Activated CD4-positive, alpha-beta T cell treated with anti-CD3 and anti-CD28 coated beads, Interleukin-2, amount 50 U/mL, for 48 hours (primary cell): Measurements from ENCODE around the gene FHOD3.
"Not testable (repeated sequence)": the region's sequence is repeated elsewhere in the genome, so short reads cannot be mapped to it uniquely, and the experiment has no call there.

Experiments used
- DNase-seq, 2 experiments: peaks; one replicate each; pipeline ENCODE4 v3.0.0-alpha.2; 2020

FHOD3 gene

DNA sequence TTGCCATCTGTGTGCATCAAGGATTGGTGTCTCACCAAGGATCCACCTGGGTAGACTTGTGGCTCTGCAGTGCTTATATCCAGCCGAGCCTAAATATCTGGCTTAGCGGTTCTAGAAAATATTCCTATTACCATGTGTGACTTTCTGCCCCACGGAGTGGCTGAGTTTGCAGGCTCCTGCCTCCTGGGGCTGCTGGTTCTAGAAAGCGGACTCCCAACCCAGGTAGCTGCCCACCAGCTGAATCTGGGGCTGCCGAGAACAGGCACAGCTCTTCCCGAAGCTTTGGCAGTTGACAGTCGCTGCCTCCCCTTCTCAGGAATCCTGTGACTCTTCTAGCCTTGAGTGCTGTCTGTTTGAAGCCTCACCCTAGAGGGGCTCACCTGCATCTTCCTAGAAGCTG, 426.7 kb downstream of the FHOD3 start:
- no peak for DNase-seq

DNA sequence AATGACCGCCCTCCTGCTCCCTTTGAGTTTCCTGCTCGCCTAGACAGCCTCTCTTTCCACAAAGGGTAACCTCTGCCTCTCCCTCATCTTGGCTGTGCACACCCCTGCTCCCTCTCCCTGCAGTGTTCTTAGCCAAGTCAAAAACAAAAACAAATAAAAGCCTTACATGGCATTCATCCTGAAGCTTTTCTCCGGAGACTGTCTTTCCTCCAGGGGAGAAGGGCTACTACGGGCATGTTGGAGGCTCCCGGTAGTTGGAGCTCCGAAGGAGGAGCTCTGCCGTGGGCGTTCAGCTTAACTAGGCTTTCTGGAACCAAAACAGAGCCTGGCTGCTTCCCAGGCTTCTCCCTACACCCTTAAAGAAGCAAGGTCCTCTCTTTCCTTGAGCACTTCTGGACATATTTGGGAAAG, 427.1 kb downstream of the FHOD3 start:
- DNase-seq = no peak

DNA sequence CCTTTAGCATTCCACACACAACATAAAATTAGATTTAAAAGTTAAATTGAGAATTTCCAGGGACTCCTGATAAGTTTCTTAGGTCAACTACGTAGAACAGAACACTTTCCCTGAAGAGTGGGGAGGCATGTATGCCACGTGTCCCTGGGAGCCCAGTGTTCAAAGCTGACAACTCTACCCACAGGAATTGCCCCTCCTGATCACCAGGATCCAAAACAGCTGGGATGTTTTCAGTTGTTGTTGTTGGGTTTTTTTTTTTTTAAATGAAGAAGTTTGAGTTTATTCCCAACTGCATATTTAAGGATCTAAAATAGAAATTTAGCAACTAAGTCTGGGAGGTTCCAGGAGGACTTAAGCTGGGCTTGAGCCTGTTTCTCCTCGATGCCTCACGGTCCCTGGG, 430.8 kb downstream of the FHOD3 start:
- no peak for DNase-seq

DNA sequence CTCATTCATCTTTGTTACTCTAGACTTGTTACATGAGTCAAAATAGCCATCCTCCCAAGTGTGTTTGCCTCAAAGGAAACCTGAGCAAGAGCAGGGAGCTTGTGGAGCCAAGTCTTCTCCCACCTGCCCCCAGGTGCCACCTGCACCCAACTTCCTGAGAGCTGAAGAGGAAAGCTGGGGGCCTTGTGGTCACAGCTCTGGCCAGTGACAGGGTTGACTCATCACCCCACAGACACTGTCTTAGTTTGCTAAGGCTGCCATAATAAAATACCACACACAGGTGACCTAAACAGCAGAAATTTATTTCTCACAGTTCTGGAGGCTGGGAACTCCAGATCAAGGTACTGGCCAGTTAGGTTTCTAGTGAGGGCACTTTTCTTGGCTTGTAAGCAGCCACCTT, 431.7 kb downstream of the FHOD3 start:
- no peak for DNase-seq

DNA sequence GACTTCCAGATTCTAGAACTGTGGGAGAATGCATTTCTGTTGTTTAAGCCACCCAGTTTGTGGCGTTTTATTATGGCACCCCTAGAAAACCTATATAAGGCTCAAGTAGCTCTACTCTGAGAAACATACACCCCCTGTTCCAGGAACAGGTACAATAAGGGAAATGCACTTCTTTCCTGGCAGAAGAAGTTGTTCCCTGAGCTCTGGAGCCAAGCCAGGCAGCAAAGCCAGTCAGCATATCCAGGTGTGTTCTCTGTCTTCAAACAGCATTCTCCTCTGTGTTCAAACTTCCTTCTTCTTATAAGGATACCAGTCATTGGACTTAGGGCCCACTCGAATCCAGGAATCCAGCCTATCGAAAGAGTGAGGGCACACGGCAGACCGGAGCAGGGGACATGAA, 434.8 kb downstream of the FHOD3 start:
- no peak for DNase-seq

DNA sequence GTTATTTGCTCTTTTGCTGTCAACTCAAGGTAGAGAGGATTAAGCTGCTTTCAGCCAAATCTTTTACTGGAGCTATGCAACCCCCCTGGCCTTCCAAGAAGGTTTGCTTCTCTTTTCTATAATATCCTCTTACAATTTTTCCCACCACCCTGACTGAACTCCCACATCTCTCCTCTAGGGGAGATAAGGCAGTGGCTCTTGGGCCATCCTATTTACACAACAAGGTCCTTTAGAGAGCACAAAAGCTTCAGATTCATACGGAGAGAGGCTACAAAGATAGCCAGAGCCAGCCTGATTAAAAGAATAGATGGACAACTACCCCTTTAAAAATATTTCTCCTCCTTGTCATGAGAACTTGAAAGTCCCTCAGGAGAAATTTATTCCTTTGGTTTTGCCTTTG, 435.6 kb downstream of the FHOD3 start:
- no peak for DNase-seq

DNA sequence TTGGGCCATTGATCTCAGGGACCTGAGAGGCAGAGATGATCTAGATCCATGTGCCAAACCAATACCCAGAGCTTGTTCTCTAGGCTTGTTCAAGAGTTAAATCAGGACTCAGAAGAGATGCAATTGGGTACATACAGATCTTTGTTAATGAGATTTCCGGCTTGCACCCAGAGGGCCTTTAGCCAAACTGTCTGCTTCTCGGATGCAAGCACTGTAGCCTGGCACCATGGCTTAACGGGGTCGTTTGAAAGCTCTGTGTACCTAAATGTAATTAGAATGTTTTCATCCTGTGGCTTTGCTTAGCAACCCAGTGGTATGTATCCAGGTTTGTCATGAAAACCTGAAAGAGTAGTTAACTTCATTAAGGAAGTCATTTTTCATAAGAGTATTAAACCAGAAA, 437.1 kb downstream of the FHOD3 start:
- no peak for DNase-seq

DNA sequence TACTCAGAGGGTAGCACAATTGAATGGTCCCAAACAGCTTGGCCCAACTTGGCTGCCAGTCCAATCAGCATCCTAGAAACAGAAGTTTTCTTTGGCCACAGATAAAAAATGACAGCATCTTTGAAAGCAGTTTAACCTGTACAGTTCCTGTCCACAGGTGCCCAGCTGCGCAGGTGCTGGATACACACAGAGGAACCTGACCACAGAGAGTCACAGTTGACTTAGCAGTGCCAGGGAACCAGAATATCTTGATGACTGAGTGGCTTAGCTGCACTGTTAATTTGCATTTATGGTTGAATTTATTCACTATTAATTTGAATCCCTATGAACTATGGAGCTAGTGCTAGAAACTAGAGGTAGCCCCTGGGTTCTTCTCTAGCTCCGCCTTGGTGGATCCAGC, 437.6 kb downstream of the FHOD3 start:
- DNase-seq = no peak

DNA sequence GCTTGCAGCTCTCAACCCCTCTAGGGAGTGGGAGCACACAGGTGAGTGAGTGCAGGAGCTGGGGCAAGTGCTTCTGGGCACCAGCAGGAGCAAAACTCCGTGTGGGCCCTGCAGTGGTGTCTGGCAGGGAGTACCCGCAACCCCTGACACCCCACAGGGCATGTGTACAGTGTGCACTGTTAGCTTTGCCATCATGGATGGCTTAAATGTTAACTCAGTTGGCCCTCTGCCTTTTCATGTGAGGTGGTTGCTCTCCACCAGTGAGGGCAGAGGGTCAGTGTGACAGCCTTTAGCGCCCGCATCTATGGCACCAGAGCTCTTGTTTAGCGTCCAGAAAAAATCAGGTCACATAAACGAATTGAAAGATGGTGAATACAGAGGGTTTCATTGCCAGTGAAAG, 438.6 kb downstream of the FHOD3 start:
- no peak for DNase-seq

DNA sequence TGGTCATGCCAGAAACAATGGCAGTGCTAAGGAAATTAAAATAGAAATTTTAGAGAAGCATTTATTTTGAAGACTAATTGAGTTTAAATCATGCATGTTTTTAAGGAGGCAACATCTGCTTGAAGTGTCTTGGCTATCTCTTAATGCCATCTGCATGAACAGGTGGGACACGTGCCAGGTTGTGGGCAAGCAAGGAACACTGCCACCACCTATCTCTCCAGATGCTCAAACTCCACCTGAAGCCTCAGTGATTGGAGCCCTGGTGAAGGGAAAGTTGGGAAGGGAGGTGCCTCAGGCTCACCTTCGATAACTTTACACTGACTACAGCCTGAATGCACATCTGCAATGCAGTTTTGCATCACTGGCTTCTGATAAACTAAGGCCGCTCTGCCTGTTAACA, 439.8 kb downstream of the FHOD3 start:
- no peak for DNase-seq

DNA sequence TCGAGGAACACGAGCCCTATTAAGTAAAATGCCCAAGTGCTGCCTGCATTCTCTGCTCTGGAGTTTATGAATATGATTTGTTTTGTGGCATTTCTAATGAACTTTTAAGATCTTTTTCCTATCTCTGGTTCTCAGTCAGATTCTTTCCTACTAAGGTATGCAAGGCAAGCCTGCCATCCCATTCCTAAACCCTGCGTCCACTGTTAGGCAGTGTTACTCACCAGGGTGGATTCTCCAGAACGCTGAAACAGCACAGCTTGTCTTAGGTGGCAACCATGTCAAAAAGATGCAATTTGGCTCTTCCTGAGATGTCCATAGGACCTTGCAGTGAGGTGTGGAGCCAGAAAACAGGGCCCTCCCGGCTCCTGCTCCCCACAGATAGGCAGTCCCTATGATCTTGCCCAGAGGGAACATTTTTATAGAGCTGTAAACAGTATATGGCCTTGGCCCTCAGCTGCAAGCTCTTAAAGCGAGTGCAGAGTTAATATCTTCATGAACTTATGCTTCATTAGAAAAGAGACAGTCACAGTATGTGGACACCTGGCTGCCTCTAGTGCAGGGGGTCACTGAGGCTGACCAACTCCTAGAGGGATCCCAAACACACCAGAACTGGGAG, 446.9 kb downstream of the FHOD3 start:
- no peak for DNase-seq

DNA sequence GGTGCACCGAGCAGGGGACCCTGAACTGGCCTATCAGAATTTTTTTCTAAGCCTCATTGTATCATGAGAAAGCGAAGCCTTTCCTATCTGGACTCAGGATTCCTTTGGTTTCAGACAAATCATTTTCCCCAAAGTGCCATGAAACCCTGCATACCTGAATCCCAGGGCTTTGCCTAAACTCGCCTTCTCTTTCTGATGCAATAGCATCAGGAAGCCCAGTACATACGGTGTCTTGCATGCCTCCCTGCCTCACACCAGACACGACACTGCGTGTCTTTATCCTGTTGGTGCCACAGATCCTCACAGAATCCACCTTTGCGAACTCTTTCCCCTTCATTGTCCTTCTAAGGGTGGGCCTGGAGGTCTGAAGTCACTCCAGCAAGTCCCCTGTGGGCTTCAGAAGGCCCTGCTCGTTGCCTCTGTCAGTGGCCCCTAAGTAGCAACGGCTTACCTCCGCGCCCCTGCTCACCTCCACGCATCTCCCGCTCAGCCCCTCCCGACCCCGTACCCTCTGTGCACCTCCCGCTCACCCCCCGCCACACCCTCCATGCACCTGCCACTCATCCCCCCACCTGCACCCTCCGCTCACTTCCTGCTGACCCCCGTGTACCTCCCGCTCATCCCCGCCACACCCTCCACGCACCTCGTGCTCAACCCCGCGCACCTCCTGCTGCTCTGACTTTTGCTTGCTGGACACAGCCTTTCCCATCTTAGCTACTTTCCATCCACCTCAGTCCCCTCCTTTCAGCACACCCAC, 447.9 kb downstream of the FHOD3 start:
- no peak for DNase-seq

DNA sequence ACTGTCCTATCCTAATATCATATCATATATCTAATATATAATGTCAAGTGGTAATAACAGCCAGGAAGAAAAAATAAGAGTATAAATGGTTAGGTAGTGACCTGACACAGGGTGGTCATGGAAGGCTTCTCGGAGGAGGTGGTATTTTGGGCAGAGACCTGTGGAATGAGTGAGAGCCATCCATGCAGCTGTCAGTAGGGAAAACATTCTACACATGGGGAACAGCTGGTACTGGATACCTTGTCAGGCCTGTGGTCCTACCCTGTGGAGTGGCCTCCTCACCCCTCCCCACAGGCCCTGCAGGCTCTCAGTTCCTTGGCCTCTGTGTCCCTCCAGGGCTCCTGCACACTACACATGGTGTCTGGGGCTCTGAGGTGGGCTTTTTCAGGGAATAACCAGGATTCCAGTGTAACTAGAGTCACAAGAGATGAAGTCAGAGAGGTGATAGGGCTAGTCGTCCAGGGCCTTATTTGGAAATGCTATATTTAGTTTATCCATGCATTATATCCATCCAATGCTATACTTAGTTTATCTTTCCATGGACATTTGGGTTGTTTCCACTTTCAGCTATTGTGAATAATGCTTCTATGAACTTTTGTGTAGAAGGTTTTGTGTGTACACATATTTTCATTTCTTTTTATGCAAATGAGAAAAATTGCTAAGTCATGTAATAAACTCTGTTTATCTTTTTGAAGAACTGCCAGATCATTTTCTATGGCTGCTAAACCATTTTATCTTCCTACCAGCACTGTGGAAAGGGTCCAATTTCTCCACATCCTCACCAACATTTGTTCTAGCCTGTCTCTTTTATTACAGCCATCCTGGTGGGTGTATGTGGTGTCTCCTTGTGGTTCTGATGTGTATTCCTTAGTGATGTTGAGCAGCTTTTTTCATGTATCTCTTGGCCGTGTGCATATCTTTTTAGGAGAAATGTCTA, 455.7 kb downstream of the FHOD3 start:
- DNase-seq = no peak

DNA sequence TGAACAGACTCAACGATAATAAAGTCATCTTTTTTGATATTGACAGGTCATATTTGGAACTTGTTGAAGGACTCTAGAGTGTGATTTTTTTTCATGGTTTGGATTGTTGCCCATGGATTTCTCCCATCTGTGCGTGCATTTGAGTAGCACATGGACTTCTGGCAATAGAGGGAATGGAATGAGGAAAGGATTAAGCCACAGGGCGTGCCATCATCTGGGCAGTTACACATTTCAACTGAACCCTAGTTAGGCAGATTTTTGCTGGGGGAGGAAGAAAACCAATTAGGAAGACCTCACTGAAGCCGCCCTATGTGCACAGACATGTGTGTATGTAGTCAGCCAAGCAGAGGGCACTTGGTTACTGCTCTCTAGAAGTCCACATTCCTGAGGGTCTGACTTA, 458.7 kb downstream of the FHOD3 start:
- DNase-seq = no peak

DNA sequence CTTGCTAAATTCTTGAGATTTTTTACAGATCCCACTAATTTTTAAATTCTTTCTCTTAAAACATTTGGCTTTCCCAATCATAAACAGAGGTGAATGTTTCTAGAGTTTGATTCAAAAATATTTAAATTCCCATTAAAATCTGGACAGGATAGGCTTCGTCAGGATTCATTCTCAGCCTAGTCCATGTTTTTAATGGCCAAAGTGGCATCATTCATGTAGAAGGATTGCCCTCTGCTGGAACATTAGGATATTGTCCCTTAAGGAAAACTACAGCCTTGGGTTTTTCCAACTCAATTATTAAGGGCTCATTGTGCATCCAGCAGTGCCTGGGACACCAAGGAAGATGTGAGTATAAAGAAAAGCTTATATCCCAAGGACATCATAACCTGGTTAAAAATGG, 459.6 kb downstream of the FHOD3 start:
- no peak for DNase-seq

DNA sequence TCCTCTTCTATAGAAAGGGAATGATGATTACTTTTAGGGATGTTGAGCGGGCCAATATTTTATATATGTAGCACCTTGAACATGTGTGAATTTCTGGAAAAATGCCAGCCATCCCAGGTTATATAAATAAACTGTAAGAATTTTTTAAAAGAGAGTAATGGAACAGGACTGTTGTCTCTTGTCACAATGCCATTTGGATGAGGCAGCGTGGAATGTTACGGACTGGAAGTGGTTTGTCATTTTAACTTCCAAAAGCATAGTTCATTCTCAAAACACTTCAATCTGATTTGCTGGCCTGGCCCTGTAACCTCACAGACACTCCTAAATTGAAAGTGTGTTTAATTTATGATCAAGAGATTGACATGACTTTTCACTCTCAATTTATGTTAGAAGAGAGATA, 460.5 kb downstream of the FHOD3 start:
- DNase-seq = no peak

DNA sequence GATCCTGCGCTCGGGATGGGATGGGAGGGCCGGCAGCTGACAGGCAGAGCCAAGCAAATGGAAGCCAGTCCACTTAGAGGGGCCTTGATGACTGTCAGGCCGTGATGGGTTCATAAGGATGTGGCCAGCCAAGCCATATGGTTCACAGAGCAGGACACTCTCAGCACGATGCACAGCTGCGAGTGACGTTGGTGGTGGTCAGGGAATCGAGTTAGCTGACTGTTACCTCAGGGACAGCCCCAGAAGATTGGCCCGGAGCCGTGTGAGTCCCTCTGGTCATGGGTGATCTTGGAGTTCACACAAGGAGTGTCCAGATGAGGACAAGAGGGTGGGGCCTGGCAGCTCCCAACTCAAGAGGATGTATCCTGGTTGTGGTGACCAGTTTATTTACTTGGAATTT, 461.1 kb downstream of the FHOD3 start:
- no peak for DNase-seq

DNA sequence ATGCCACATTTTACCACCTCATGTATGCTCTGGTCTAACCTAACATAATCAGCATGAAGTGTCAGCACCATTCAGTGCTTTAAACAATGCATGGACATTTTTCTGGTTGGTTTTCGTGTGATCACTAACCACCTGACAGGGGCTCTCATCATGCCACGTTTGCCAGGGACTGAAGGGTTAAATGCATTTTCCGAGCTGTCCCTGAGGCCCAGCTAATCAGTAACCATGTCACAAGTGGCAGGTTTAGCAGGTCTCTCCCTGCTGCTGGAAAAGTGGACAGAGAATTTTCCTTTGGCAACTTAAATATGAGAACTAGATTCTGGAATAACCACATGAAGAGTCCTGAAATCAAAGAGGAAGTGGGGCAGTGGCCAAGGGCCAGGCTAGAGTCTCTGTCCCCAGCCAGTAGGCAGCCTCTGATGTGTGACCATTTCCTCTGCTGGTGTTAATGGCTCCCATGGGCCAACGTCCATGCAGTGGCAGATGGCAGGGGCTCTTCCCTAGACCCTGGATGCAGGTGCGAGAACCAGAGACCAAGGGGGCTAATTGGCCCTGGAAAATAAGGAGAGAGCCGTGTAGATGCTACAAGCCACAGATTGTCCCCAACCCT, 461.8 kb downstream of the FHOD3 start:
- DNase-seq = no peak

DNA sequence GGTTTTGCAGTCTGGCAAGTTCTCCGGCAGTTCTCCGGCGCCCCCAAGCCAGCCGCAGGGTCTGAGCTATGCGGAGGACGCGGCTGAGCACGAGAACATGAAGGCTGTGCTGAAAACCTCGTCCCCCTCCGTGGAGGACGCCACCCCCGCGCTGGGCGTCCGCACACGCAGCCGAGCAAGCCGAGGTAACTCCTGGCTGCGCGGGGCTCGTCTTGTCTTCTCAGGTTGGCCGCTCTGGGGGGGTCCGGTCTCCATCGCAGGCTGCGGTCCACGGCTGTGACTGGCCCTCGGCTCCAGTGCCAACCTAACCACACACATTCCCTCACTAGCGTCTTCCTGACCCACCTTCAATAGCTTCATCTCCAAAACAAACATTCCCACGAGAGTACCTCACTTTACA, 463.1 kb downstream of the FHOD3 start:
- DNase-seq = no peak

DNA sequence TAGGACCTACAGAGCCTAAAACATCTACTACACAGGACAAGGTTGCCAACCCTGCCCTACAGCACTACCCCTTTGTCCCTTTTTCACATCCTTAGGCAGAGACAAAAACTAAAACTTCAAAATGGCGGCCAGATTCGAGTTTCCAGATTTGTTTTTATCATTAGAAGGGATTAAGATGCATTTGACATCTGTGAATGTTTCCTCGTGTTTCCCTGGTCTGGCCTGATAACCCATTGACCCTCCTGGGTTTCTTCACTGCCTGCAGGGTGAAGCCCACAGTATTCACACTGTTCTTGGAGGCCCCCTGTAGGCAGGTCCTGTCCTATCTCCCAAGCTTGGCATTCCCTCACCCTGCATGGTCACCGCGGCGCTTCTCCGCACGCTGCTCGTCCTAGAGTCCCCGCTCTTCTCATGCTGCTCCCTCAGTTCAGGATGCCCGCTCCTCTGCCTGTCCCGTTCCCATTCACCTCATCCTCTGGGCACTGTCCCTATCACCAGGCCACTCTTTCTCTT, 463.7 kb downstream of the FHOD3 start:
- no peak for DNase-seq

DNA sequence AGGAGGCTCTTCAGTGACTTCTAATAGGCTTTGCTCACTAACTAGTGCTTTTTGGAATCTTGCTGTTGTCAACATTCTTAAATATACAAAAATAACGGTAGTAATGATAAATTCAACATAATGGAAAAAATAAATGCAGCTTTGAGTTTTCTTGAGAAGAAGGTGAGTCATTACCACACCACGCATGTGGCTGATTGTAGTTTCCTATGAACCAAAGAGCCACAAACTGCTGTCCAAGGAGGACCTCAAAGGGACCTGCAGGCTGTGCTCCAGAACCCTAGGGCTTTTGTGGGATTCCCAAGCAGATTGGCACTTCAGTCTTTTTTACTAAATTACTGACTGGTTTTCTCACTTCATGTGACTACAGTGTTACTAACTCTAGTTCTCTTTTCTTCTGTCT, 464.6 kb downstream of the FHOD3 start:
- DNase-seq = no peak

DNA sequence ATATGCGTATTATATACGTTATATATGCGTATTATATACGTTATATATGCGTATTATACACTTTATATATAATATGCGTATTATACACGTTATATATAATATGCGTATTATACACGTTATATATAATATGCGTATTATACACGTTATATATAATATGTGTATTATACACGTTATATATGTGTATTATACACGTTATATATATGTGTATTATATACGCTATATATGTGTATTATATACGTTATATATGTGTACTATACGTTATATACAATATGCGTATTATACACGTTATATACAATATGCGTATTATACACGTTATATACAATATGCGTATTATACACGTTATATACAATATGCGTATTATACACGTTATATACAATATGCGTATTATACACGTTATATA, 465.5 kb downstream of the FHOD3 start:
- not testable (repeated sequence) for DNase-seq

DNA sequence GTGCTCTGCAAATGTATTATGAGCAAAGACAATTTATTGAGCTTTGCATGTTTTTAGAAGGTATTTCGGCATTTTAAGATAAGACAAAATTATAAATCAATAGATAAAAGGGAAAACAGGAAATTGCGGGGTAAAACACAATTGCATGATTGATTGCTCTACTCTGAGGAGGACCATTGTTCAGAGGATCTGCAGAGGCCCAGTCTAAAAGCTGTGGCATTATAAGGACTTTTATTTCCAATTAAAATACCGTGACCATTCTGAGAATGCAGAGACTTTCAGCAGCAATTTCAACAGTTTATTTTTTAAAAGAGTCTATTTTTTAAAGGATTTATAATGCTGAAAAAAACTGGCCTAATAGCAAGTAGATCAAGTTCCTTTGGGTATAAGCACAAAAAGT, 469.3 kb downstream of the FHOD3 start:
- DNase-seq = no peak
